Liver (tissue), 3 donors: ENCODE measurements around the gene TMEFF1.

Experiments
- CTCF ChIP-seq: fragments of 150-350 bp; IDR thresholded peaks from 2 replicates; pipeline ENCODE4 v1.5.1; 2017; ENCODE audit warnings: improper control_type of control experiment, low read depth, low read length; ENCODE audit not compliant: missing input control
- EGR1 ChIP-seq, 2 donors: IDR thresholded peaks; 2 replicates each; pipeline ENCODE4 v1.6.1; 2016 to 2018; ENCODE audit warnings: antibody characterized with exemption in 2 of 2, low read depth in 2 of 2
- GABPA ChIP-seq, 2 donors: IDR thresholded peaks in 1 of 2; conservative IDR thresholded peaks in 1 of 2; 2 replicates each; pipeline ENCODE4 v1.6.1; 2016; ENCODE audit warnings: antibody characterized with exemption in 2 of 2, mild to moderate bottlenecking in 1 of 2, moderate library complexity in 1 of 2
- JUND ChIP-seq, 2 donors: IDR thresholded peaks; 2 replicates each; pipeline ENCODE4 v1.6.1; 2016; ENCODE audit warnings: antibody characterized with exemption in 2 of 2
- YY1 ChIP-seq: IDR thresholded peaks from 2 replicates; pipeline ENCODE4 v1.6.1; 2016; ENCODE audit warnings: antibody characterized with exemption, mild to moderate bottlenecking
- donor health status: healthy.
- donor health status: healthy.

GRCh38 chr9:100587375-100587774 lies 114.4 kb downstream of the TMEFF1 start:
- TF ChIP-seq YY1: no peak
- no peak for TF ChIP-seq CTCF
- no peak for TF ChIP-seq EGR1 (IDR thresholded peaks at IDR 0.05; ENCODE audit: low read depth in 2 of 2)
- no peak for TF ChIP-seq GABPA (IDR thresholded peaks at IDR 0.05 in 1 of 2, conservative IDR thresholded peaks at IDR 0.05 in 1 of 2)
- no peak for TF ChIP-seq JUND (IDR thresholded peaks at IDR 0.05)
